GM19467 (cell line): Measurements from ENCODE around the gene PPM1L.

Experiments used
- ATAC-seq: cut with Tn5 transposase; IDR thresholded peaks from one replicate; pipeline ENCODE4 v1.9.1; 2021; ENCODE audit warnings: mild to moderate bottlenecking, moderate library complexity; ENCODE audit not compliant: unreplicated experiment

Gene PPM1L

DNA sequence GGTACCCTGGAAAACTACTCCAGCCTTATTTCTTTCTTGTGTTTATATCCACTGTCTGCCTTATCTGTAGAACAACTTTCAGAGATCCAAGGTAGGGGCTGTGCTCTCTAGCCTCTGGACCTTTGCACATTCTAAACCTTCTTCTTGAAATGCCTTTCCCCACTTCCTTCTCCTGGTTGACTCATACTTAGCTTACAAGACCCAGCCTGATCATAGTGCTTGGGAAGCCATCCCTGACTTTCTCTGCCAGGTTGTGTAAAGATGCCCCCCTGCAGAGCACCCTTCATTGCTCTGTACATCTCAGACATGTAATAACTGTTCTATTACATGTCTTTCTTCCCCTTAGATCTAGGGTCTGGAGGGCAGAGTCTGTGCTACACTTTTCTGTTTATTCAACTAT lies 50.1 kb downstream of the PPM1L start:
- no peak for ATAC-seq

DNA sequence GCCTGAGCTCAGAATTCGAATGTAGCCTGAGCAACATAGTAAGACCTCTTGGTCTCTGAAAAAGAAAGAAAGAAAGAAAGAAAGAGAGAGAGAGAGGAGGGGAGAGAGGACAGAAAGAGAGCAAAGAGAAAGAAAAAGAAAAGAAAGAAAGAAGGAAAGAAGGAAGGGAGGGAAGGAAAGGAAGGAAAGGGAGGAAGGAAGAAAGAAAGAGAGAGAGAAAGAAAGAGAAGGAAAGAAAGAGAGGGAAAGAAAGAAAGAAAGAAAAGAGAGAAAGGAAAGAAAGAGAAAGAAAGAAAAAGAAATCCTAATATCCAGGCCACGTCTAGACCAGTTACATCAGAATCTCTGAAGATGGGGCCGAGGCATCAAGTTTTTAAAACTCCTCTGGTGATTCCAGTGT lies 50.7 kb downstream of the PPM1L start:
- ATAC-seq = no peak

DNA sequence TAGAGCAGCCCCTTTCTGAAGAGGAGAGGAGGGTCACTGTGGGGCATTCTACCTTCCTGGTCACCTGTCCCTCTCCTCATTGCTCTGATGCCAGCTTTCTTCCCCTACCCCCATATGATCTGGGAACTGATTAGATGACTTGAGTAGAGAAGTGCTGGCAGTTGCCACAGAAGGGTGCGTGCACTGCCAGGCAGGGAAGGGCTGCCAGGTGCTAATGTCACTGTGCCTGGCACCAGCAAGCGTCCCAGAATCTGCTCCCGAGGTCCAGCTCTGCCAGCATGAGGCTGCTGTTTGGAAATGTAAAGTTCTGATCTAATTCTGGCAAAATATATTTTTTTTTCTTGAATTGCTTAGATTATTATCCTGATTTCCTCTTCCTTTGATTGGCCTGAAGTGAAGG lies 52.8 kb downstream of the PPM1L start:
- ATAC-seq = no peak

DNA sequence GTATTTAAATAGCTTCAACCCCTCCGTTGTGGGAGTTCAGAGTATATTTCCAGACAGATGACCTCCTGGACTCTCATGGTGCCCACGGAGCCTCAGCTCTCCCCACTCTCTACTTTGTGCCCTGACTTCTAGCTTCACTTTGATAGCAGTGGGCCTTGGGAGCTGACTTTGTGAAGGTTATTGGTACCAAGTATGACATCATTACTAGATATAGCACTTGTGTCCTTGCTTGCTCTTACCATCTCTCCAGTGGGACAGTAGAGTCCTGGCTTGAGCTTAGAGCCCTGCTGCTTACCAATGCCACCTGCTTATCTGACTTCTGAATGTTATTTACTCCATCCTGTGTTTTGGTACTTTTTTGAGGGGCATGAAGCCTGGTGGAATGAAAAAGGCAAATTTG lies 53.4 kb downstream of the PPM1L start:
- ATAC-seq = no peak

DNA sequence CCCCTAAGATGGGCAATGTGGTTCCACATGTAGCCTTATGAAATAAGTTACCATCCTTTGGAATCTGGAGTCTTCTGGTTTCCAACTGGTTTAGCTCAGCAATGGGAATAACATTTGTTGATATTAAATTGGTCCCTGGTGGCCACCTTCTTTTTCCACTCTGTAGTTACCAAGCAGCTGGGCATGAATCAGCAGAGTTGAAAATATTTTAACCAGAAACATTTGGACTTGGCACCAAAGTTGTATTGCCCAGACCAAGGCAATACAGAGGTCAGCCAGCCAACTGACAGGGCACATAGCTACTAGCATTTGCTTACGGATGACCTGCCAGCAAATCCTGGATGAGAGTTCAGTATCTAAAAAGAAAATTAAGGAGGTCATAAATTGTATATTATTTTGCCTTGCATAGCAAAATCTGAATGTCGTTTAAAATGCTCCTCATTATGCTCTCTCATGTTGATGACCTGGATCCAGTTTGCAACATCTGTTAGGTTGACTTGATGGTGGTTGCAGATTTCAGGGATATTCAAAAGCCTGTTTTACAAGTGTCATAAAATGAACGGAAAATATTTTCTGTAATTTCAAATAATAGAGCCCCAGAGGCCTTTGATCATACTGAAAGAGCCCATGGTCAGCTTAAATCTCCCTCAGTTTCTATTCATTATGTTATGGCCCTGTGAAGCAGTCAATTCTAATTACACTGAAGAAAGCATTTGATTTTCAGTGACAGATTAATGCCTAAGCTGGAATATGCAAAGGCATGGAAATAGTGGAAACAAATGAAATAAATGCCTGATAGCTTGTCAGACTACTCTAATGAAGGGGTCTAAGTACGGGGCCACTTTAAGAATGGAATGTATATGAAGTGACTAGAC lies 54.6 kb downstream of the PPM1L start:
- no peak for ATAC-seq

DNA sequence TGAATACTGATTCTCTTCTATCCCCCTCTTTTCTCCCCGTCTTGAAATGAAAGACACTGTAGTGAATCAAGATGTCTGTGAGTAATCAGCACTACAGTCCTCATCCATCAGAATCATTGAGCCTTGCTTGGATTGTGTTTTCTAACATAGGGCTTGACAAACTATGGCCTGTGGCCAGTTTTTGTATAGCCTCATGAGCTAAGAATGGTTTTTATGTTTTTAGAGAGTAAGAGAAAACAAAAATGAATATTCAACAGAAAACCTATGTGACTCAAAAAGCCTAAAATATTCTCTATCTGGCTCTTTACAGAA lies 55.2 kb downstream of the PPM1L start:
- no peak for ATAC-seq

DNA sequence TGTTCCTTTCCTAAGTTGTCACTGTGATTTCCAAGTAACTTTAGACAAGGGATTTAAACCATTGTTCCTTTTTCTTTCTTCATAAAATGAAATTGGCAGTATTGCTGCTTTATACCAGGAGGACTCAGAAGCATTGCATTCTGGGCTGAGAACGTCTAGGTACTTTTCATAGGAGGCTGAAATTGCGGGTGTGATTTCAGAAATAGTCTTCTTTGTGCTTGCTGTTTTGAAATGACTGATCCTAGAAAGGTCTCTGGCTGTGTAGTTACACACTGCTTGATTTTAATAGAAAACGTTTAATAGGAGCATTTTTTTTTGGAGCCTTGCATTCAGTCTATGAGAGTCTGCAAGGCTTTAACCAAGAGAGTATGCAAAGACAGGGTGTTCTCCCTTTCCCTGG lies 56.3 kb downstream of the PPM1L start:
- ATAC-seq = no peak

DNA sequence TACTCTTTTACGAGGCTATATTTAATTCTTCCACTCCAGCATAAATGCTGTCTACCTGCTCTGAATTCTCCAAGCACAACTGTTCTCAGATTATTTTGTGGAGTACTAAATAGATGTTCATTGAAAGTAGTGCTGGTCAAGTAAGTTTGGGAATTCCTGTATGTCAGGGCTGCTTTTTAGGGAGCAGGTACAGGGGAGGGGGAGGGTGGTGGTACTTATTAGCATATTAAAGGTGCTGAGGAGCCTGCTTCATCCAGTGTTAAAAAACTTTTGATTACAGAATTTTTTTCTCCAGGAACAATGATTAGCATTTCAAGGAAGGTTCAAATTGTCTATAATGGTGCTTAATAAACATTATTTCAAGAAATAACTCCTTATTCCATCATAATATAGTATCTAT lies 59.2 kb downstream of the PPM1L start:
- no peak for ATAC-seq

DNA sequence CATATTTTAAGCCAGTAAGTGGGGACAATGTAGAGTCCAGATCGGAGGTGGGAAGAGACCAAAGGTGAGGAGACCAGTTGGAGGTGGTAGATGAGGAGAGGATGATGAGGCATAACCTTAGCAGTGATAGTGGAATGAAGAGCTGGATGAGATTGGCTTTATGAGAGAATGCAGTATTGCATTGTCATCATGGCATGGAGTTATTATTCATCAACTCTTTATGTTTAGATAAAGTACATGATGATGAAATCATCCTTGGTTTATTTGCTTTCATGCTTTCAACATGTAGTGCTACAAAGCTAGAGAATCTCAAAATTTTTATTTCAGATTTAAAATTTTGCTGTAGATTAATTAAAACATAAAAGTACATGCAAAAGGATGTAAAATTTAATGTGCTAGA lies 64.0 kb downstream of the PPM1L start:
- no peak for ATAC-seq

DNA sequence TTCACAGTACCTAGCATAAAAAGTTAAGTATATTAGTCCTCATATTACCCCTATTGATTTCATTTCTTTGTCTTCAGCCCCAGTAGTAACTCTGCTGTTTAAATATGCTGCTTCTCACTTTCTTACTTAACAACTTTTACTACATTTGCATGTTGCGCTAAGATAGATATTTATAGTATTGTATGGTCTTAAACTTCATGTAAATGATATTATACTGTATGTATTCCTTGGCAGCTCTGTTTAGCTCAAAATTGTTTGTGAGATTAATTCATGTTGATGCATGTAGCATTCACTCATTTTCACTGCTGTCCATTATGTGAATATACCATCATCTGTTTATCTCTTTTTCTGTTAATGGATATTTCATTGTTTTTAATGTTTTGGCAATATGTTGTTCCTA lies 64.4 kb downstream of the PPM1L start:
- ATAC-seq = no peak

DNA sequence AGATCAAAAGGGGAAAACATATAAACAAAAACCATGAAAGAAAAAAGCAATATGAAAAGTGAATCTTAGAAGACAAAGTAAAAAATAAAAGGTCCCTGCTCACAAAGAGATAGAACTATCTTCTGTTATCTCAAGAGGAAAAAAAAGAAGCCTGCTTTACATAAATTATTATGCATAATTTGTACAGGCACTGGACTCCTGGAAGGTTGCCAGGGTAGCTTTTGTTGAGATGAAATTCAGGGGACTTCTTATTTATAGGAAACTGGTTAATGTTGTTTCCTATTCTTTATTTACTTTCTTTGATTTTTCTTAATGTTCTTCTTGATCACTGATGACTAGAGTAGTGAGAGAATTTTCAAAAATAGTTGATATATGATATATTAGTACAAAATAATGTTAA lies 66.9 kb downstream of the PPM1L start:
- ATAC-seq = no peak

DNA sequence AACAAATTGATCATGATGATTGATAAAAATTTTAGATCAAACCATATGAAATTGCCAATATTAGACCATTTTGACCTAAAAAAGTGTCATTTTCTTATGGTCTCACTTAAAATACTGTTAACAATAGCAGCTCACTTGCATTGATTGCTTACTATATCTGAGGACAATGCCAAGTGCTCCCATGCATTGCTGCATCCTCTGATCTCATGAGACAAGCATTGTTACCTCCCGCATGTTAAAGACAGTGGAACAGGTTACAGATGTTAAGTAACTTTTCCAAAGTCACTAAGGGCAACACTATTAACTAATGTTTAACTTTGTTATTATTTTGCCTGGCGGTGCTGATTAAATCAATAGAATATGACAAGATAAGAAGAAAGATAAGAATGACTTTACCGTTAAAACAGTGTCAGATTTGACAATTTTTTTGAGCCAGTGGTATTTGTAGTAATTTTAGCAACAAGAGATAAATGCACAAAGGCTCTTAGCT lies 69.3 kb downstream of the PPM1L start:
- no peak for ATAC-seq

DNA sequence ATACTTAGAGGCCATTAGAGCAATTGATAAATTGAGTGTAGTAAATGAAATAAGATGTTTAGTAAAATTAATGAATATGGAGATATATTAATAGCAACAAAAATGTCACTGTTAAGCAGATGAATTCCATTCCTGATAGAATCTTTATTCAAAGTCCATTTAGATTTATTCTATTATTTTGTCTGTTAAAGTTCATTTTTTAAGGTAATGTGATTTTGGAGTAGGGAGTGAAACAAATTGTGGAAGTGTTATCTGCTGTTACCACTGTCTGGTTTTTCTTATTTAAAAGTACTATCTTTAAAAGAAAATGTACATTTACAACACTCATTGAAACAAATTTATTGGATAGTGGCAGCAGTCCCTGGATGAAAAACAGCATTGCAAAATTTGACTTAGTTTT lies 70.4 kb downstream of the PPM1L start:
- no peak for ATAC-seq

DNA sequence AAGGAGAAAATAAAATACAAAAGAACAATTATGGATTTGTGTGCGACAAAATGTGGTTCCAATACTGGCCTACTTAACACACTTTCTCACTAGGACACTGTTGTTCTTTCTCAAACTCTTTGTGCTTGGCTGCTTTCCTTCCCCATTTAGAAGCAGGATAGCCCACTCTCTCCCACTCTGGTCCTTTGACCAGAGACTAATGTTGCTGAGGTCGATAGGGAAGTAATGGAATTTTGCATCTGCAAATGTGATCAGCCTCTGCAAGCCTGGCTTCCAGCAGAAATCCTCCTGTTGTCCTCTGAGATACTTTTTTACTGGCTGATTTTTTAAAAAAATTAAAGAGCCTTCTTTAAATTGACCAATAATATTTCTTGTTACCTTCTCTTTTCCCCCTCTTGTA lies 71.0 kb downstream of the PPM1L start:
- no peak for ATAC-seq

DNA sequence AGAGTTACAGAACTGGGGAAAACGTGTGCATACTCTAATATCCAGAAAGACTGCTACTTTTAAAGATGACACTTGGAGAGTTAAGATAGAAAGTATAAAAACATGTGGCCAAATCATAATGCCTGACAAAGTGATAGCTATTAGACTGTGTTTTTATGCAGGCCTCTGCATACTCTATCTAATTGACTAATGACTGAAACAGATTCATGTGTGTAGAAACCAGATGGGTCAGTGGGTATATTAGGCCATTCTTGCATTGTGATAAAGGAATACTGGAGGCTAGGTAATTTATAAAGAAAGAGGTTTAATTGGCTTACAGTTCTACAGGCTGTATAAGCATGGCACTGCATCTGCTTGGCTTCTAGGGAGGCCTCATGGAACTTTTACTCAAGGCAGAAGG lies 71.5 kb downstream of the PPM1L start:
- ATAC-seq = no peak

DNA sequence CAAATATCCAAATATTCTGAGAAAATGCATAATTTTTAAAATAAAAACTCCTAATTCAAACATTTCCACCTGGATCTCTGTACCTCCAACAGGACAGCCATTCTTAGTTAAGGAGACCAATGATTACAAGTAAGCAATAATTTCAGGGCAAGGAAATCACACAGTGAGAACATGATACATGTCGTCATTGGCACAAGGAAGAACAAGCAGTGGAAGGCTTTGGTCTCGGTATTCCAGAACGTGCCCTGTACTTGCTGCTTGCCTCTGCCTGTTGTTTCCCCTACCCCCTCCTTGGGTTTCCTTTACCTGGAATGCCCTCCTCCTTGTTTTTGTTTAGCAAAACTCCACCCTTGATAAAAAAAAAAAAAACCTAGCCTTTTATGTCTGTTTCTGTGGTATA lies 72.8 kb downstream of the PPM1L start:
- no peak for ATAC-seq

DNA sequence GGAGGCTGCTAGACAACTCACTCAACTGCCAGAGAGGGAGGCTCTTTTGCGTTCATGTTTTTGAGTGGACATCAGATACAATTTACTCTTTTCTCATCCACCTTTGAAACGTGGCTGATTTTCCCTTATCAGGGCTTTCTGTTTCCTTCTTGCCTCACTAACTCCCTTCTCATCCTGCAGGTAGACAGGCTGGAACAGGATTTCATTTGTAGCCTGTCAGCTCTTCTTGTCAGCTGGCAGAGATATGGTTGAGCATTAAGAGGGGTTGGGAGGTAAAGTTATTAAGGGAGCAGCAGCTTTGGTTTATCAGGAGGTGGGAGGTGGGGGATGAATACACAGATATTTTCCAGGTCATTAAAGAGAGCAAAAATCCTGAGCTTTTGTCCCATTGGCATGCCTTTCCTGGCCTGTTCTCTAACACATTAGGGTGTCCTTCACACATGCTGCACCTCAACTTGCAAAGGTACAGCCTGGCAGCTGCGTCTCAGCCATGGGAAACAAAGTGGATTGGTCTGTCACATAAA lies 73.5 kb downstream of the PPM1L start:
- ATAC-seq = no peak

DNA sequence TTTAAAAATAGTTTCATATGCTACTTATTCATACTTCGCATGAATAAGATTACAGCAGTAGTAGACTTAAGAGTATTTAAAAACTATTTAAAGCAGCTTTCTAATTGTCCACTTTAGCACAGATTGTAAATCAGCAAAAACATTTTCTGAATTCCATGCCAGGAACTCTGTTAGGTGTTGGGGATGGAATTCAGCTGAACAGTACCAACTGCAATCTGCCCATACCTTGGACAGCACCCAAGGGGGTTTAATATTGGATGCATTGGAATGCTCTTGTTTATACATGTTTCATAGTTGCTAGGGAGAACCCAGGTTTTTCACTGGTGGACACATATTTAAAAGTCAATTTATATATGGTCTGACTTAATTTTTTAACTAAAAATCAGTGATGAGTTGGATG lies 74.8 kb downstream of the PPM1L start:
- ATAC-seq = no peak

DNA sequence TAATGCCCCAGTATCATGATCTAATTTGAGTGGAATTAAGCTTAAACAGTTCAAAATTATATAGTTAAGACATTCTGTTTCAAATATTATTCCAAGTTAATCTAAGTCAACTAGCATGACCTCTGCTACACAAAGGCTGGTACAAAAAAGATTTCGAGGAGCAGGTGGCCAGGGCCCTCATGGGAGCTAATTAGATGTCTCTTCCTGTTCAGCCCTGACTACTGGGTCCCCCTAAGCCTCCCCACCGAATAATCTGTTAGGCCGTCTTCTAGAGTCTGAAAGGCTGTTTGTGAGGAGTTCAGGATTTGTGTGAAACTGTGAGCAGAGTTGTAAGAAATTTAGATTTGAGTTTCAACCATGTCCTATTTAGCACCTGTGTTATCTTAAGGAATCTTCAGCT lies 75.4 kb downstream of the PPM1L start:
- ATAC-seq = no peak

DNA sequence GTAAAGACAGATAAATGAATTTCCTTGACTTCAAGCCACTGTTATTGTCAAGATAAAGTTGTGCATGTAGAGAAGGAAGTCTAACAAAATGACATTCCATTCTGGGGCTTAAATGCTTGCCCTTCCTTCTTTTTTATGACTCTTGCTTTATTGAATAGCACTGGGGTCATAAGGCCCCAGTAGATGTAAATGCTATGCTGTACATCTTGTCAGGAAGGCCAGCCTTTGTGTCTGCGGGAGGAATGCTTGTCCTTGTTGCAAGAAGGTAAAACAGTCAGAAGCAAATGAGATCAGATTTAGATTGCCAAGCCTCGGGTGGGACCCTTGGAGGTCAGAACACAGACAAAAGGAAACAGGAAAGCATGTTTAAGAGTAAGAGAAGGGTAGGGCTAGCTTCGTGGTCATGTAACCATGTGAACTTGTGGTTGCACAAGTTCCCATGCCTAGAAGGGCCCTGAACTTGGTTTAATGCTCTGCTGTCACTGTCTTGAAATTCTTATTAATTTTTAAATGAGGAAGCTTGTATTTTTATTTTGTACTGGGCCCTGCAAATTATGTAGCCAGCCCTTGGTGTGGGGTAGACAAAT lies 81.5 kb downstream of the PPM1L start:
- no peak for ATAC-seq

DNA sequence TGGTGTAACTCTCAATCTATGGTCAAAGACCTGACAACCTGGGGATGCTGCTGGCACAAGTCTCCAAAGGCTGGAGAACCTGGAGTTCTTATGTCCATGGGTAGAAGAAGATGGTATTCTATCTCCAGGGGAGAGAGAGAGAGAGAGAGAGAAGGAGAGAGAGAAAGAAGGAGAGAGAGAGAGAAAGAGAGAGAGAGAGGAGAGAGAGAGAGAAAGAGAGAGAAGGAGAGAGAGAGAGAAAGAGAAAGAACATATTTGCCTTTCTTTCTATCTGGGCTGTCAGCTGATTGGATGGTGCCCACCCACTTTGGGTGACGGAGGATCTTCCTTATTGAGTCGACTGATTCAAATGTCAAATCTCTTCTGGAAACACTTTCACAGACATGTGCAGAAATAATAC lies 84.6 kb downstream of the PPM1L start:
- no peak for ATAC-seq

DNA sequence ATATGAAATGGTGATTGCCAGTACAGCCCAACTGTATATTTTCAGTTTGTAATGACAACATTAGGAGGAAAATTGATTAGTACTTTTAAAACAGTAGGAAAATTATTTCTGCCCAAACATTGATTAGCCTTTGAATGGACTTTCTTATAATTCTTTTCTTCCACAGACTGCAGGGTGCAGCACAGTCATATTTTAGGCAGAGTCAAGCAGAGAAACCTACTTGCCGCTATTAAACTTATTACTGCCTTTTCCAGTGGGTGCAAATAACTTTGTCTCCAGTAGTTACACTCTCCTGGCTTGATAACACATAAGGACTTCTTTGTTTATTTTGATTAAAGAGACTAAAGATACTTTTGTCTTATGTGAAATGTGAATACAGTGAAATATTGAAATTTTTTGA lies 85.4 kb downstream of the PPM1L start:
- no peak for ATAC-seq
